ENCODE data around the gene NEK3.
"Not testable (repeated sequence)": the region's sequence is repeated elsewhere in the genome, so short reads cannot be mapped to it uniquely, and the experiment has no call there.

NEK3 gene

GRCh38 chr13:52109116-52109670 lies 50.2 kb downstream of the NEK3 start:
- no peak for FAIRE-seq

- no peak for FAIRE-seq
Measured at GRCh38 chr13:52105841-52106240, 53.6 kb downstream of the NEK3 start.

- no peak for FAIRE-seq
Measured at GRCh38 chr13:52104624-52105023, 54.8 kb downstream of the NEK3 start.

- no peak for FAIRE-seq
Measured at GRCh38 chr13:52103386-52103785, 56.0 kb downstream of the NEK3 start.

- not testable (repeated sequence) for FAIRE-seq
Measured at GRCh38 chr13:52102423-52102822, 57.0 kb downstream of the NEK3 start.

GRCh38 chr13:52097197-52097596 lies 62.2 kb downstream of the NEK3 start:
- FAIRE-seq, result no peak

GRCh38 chr13:52096748-52097147 lies 62.6 kb downstream of the NEK3 start:
- FAIRE-seq, result no peak

GRCh38 chr13:52096062-52096461 lies 63.3 kb downstream of the NEK3 start:
- FAIRE-seq, result no peak

- no peak for FAIRE-seq
Measured at GRCh38 chr13:52092087-52092486, 67.3 kb downstream of the NEK3 start.

GRCh38 chr13:52091473-52091872 lies 67.9 kb downstream of the NEK3 start:
- FAIRE-seq, result no peak

- FAIRE-seq, result no peak
Measured at GRCh38 chr13:52085421-52085820, 74.0 kb downstream of the NEK3 start.

GRCh38 chr13:52084981-52085380 lies 74.4 kb downstream of the NEK3 start:
- not testable (repeated sequence) for FAIRE-seq
